IPS-NIHi11 (cell line): ENCODE results near the gene UBA52.
"Not testable (repeated sequence)": the region's sequence is repeated elsewhere in the genome, so short reads cannot be mapped to it uniquely, and the experiment has no call there.

Experiments
- DNase-seq: peaks from one replicate; pipeline ENCODE4 v3.0.0; 2012; ENCODE audit warnings: mixed read lengths, low spot score

The UBA52 gene

GRCh38 chr19:18571564-18572344, at the start of gene UBA52:
Gene UBA52 (plus strand): TSS chr19:18571857. CDS start chr19:18573301, 1,444 bp downstream.
- peak; percentile 97 for DNase-seq

GRCh38 chr19:18522124-18522861, 49.4 kb upstream of the UBA52 start:
- DNase-seq: peak; percentile 96

- not testable (repeated sequence) for DNase-seq
Measured at GRCh38 chr19:18522862-18523440, 48.7 kb upstream of the UBA52 start.

GRCh38 chr19:18523841-18524240, 47.8 kb upstream of the UBA52 start:
- no peak for DNase-seq

GRCh38 chr19:18526316-18526715, 45.3 kb upstream of the UBA52 start:
- DNase-seq: no peak

GRCh38 chr19:18529782-18530181, 41.9 kb upstream of the UBA52 start:
- no peak for DNase-seq

GRCh38 chr19:18531485-18531884, 40.2 kb upstream of the UBA52 start:
- DNase-seq: no peak

- no peak for DNase-seq
Measured at GRCh38 chr19:18532168-18532890, 39.3 kb upstream of the UBA52 start.

- DNase-seq: no peak
Measured at GRCh38 chr19:18533058-18533457, 38.6 kb upstream of the UBA52 start.

GRCh38 chr19:18536475-18536874, 35.2 kb upstream of the UBA52 start:
- DNase-seq: no peak

- no peak for DNase-seq
Measured at GRCh38 chr19:18537431-18537830, 34.2 kb upstream of the UBA52 start.

- DNase-seq: no peak
Measured at GRCh38 chr19:18538115-18538514, 33.5 kb upstream of the UBA52 start.

GRCh38 chr19:18539372-18539771, 32.3 kb upstream of the UBA52 start:
- no peak for DNase-seq

- DNase-seq: not testable (repeated sequence)
Measured at GRCh38 chr19:18540200-18540599, 31.5 kb upstream of the UBA52 start.

GRCh38 chr19:18541258-18541991, 30.2 kb upstream of the UBA52 start:
- DNase-seq: no peak

GRCh38 chr19:18541992-18542940, 29.4 kb upstream of the UBA52 start:
- peak; percentile 73 for DNase-seq

- DNase-seq: peak; percentile 100
Measured at GRCh38 chr19:18542941-18543813, 28.5 kb upstream of the UBA52 start, which contains the start of gene FKBP8. Gene FKBP8 (minus strand): TSS chr19:18543573. CDS start chr19:18541970, 1,603 bp downstream.

- DNase-seq: peak; percentile 67
Measured at GRCh38 chr19:18543814-18544475, 27.7 kb upstream of the UBA52 start.

GRCh38 chr19:18551631-18552030, 20.0 kb upstream of the UBA52 start:
- DNase-seq: no peak
